ENCODE data around the gene C1GALT1.

Gene C1GALT1

GRCh38 chr7:7202375-7202720 is 20.0 kb downstream of the C1GALT1 start:
- ATAC-seq = no peak

- ATAC-seq = peak in 1 of 2 donors; percentile 49
These were observed 21.6 kb downstream of the C1GALT1 start for GRCh38 chr7:7203813-7204575.

GRCh38 chr7:7207876-7208275 is 25.5 kb downstream of the C1GALT1 start:
- ATAC-seq = no peak

GRCh38 chr7:7208520-7208919 is 26.2 kb downstream of the C1GALT1 start:
- no peak for ATAC-seq

GRCh38 chr7:7209412-7210050 is 27.2 kb downstream of the C1GALT1 start:
- ATAC-seq = no peak

- ATAC-seq = no peak
These were observed 28.3 kb downstream of the C1GALT1 start for GRCh38 chr7:7210475-7211237.

- ATAC-seq = no peak
These were observed 30.3 kb downstream of the C1GALT1 start for GRCh38 chr7:7212612-7213011.

GRCh38 chr7:7214398-7215347 is 32.3 kb downstream of the C1GALT1 start:
- no peak for ATAC-seq

- ATAC-seq = no peak
These were observed 33.9 kb downstream of the C1GALT1 start for GRCh38 chr7:7216279-7216678.

GRCh38 chr7:7219216-7219615 is 36.9 kb downstream of the C1GALT1 start:
- no peak for ATAC-seq

GRCh38 chr7:7220821-7221220 is 38.5 kb downstream of the C1GALT1 start:
- no peak for ATAC-seq

GRCh38 chr7:7221599-7222038 is 39.3 kb downstream of the C1GALT1 start:
- no peak for ATAC-seq

GRCh38 chr7:7223250-7223649 is 40.9 kb downstream of the C1GALT1 start:
- ATAC-seq = no peak

GRCh38 chr7:7226407-7226806 is 44.1 kb downstream of the C1GALT1 start:
- ATAC-seq = no peak

- no peak for ATAC-seq
These were observed 46.1 kb downstream of the C1GALT1 start for GRCh38 chr7:7228472-7228871.

GRCh38 chr7:7228967-7229366 is 46.6 kb downstream of the C1GALT1 start:
- ATAC-seq = no peak

GRCh38 chr7:7231000-7231399 is 48.7 kb downstream of the C1GALT1 start:
- ATAC-seq = no peak

- no peak for ATAC-seq
These were observed 49.5 kb downstream of the C1GALT1 start for GRCh38 chr7:7231865-7232264.

GRCh38 chr7:7235347-7235746 is 53.0 kb downstream of the C1GALT1 start:
- ATAC-seq = no peak

GRCh38 chr7:7236041-7236440 is 53.7 kb downstream of the C1GALT1 start:
- ATAC-seq = no peak

GRCh38 chr7:7237201-7237977 is 55.0 kb downstream of the C1GALT1 start:
- no peak for ATAC-seq

- ATAC-seq = no peak
These were observed 55.6 kb downstream of the C1GALT1 start for GRCh38 chr7:7237978-7238267.

Measured in activated CD4-positive, CD25-positive, alpha-beta regulatory T cell treated with anti-CD3 and anti-CD28 coated beads, Interleukin-2, amount 50 U/mL, for 24 hours (primary cell).